Measurements from ENCODE around the gene RPA3. TPM values are rescaled to one million over a fixed set of nuclear protein-coding genes. Genes with fewer than 3 reads are reported as not detected.

Gene RPA3
- total RNA-seq = 10 to 100 TPM; 10.6 to 21.0 (median 14.1) TPM

GRCh38 chr7:7718492-7718891, at the start of gene RPA3:
TSS of gene RPA3 (minus strand) at chr7:7718607. CDS start at chr7:7640418, 78,189 bp downstream.
- Histone ChIP-seq H3K36me3 (peaks cover 0 to 7% of the 10 kb centered on the region in 2 donors), H3K4me3 (no peak within 1 kb of the TSS), H3K4me1 (no peaks in the 10 kb centered on the region), H3K9me3 (no peaks in the 10 kb centered on the region), H3K27ac (no peak within 1 kb of the TSS), H3K27me3 (no peaks in the 10 kb centered on the region)
- WGBS, 2 donors (ENCODE audit: low coverage in 1 of 2) = 56 to 100% methylated on average over 1 of the region's 1 CpG
- ATAC-seq = no peak
- TF ChIP-seq EP300 (IDR thresholded peaks at IDR 0.05) (no peak), POLR2AphosphoS5 (IDR thresholded peaks at IDR 0.05) (no peak), CTCF (IDR thresholded peaks at IDR 0.05) (no peak), POLR2A (IDR thresholded peaks at IDR 0.05) (no peak)

GRCh38 chr7:7766671-7767070, 48.3 kb upstream of the RPA3 start:
- H3K9me3 ChIP-seq = no peaks in the 10 kb centered on the region
- ATAC-seq = no peak
- peaks cover 0 to 38% (median 2%) of the 10 kb centered on the region in 3 donors for H3K4me1 ChIP-seq
- TF ChIP-seq CTCF (IDR thresholded peaks at IDR 0.05) = no peak
- TF ChIP-seq POLR2A (IDR thresholded peaks at IDR 0.05) = no peak
- TF ChIP-seq POLR2AphosphoS5 (IDR thresholded peaks at IDR 0.05) = no peak
- no peak for TF ChIP-seq EP300 (IDR thresholded peaks at IDR 0.05)
- H3K4me3 ChIP-seq = no peak overlapping the region
- H3K36me3 ChIP-seq = no peaks in the 10 kb centered on the region
- no peaks in the 10 kb centered on the region for H3K27me3 ChIP-seq
- no peak overlapping the region for H3K27ac ChIP-seq

- Histone ChIP-seq H3K9me3 (no peaks in the 10 kb centered on the region), H3K4me1 (peaks cover 0 to 40% (median 2%) of the 10 kb centered on the region in 3 donors), H3K4me3 (no peak overlapping the region), H3K27me3 (no peaks in the 10 kb centered on the region), H3K36me3 (no peaks in the 10 kb centered on the region), H3K27ac (no peak overlapping the region)
- no peak for ATAC-seq
- TF ChIP-seq POLR2AphosphoS5 (IDR thresholded peaks at IDR 0.05) (no peak), EP300 (IDR thresholded peaks at IDR 0.05) (no peak), CTCF (IDR thresholded peaks at IDR 0.05) (no peak), POLR2A (IDR thresholded peaks at IDR 0.05) (no peak)
These were observed 47.0 kb upstream of the RPA3 start for GRCh38 chr7:7765422-7765821.

- WGBS, 2 donors (ENCODE audit: low coverage in 1 of 2) = 86 to 91% methylated on average over 3 of the region's 3 CpGs
- no peak overlapping the region for H3K27ac ChIP-seq
- H3K27me3 ChIP-seq = no peaks in the 10 kb centered on the region
- H3K4me3 ChIP-seq = no peak overlapping the region
- ATAC-seq = no peak
- H3K36me3 ChIP-seq = no peaks in the 10 kb centered on the region
- H3K4me1 ChIP-seq = peaks cover 0 to 36% (median 2%) of the 10 kb centered on the region in 3 donors
- TF ChIP-seq POLR2AphosphoS5 (IDR thresholded peaks at IDR 0.05) = no peak
- no peak for TF ChIP-seq CTCF (IDR thresholded peaks at IDR 0.05)
- no peak for TF ChIP-seq EP300 (IDR thresholded peaks at IDR 0.05)
- no peak for TF ChIP-seq POLR2A (IDR thresholded peaks at IDR 0.05)
- H3K9me3 ChIP-seq = no peaks in the 10 kb centered on the region
These were observed 46.4 kb upstream of the RPA3 start for GRCh38 chr7:7764520-7765396.

All from gastroesophageal sphincter (tissue), 4 donors.